AML-193 (cell line): Measurements from ENCODE around the gene UGT2A1.

Experiments
- DNase-seq, 2 experiments: peaks; one replicate each; lab custom pipeline; 2025; lab: John Stamatoyannopoulos, UW

The UGT2A1 gene

DNA sequence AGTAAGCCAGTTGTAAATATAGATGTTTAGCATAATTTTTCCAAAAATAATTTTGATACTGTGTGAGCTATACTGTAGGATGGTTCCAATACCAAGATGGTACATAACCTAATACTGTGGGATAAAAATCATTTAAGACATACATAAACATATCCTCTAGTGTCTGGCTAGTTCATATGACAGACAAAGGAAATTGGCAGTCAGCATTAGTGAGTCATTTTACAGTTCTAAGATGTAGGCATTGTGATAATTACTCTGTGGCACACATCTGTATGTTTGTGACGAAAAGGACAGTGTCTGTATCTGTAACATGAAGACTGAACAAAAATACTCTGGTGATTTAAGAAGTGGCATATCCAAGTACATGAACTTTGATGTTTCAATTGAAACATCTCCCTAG is 63.2 kb downstream of the UGT2A1 start:
- no peak for DNase-seq

- no peak for DNase-seq
These were observed 68.9 kb downstream of the UGT2A1 start for GRCh38 chr4:69584135-69584534.

DNA sequence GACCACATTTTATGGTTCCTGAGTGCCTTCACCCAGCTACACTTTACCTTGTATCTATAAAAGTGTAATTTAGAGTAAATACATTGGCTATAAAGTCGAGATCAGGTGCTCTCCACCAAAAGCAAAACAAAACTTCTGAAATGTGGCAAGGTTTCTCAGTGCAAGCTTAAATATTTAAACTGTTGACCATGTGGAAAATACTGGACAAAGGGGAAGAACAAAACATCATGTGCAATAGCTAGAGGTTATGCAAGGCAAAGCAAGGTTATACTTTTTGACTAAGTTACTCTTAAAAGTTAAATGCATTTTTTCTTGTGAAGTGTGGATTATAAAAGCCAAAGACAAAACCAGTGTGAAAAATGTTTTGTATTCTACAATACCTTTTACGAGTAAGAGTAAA is 69.5 kb downstream of the UGT2A1 start:
- no peak for DNase-seq

- no peak for DNase-seq
These were observed 75.8 kb downstream of the UGT2A1 start for GRCh38 chr4:69577245-69577644.

DNA sequence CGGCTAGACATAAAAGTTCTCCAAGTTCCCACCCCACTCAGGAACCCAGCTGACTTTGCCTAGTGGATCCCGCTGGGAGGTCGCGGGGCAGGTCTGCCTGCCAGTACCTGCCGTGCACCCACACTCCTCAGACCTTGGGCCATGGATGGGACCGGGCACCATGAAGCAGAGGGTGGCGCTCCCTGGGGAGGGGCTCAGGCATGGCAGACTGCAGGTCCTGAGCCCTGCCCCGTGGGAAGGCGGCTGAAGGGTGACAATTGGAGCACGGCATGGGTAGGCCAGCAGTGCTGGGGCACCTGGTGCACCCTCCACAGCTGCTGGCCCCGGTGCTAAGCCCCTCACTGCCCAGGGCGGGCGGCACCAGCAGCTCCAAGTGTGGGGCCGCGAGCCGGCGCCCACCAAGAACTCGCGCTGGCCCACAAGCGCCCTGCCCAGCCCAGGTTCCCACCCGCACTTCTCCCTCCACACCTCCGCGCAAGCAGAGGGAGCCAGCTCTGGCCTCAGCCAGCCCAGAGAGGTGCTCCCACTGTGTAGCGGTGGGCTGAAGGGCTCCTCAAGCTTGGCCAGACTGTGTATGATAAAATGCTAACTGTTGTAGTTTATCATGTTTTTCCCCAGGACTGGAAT is 76.7 kb downstream of the UGT2A1 start:
- no peak for DNase-seq

DNA sequence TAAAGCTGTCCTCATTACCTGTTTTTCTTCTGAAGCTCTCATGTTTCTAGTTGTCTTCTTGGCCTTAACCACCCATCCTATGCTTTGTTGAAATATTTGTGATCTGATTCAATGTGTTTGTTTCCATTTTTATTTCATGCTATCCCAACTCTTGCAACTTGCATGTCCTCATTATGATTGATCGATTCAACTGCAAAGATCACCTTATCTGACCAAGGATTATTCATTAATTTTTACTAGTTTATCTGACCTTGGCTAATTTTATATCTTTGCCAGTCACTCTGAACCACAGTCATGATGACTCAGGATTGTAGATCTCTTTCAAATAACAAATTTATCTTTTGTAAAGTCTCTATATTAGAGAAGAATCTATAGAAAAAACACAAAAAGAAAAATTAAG is 84.3 kb downstream of the UGT2A1 start:
- no peak for DNase-seq

GRCh38 chr4:69563424-69563823 is 89.6 kb downstream of the UGT2A1 start:
- DNase-seq: no peak

GRCh38 chr4:69549651-69550050 is 103.4 kb downstream of the UGT2A1 start:
- DNase-seq: no peak

DNA sequence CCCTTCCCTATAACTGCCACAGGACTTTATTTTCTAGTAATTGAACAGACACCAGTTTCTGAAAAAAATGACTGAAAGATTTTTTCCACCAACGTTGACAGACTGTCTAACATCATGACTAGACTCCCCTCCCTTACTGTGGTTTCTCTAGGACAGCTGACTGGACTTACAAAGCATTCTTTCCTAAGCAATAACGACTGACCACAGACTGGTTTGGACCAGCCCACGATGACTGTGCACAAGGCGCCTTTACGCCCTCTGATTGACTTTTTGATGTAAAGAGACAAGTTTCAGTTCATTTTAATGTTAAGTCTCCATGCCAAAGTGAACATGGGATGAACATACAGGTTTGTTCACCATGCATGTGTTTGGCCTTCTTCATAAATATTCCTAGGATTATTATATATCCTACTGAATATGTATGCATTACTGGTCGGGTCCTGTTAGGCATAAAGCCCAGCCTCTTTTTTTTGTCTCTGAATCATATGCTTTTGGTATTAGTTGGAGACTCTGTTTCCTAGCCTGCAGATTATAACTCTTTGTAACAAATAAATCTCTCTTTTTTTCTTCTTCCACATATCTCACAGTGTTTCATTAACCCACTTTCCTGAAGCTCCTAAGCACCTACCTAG is 106.8 kb downstream of the UGT2A1 start:
- peak in 1 of 2 experiments; percentile 5 for DNase-seq
